SK-N-SH (cell line): Measurements from ENCODE around the gene TDO2. TPM values are rescaled to one million over a fixed set of nuclear protein-coding genes. Genes with fewer than 3 reads are reported as not detected.

ENCODE experiments used
- CTCF ChIA-PET: fragments of 300-600, 350-600 bp; formaldehyde crosslinking; extraction: SDS; loops from one replicate; lab custom pipeline; 2021; lab: Yijun Ruan, JAX
- POLR2A ChIA-PET: fragments of 350-600 bp; sonication (Branson Sonifier 250); formaldehyde crosslinking; extraction: SDS; loops from one replicate; lab custom pipeline; 2020; ENCODE audit warnings: antibody characterized with exemption, inconsistent platforms; lab: Yijun Ruan, JAX
- DNase-seq: peaks from one replicate; pipeline ENCODE4 v3.0.0; 2012
- H2AFZ ChIP-seq: fragments of 200-600 bp; sonication (generic); 2 replicates; pipeline ENCODE4 v1.8.1; 2016; ENCODE audit warnings: antibody characterized with exemption, mild to moderate bottlenecking, low read depth
- H3F3A ChIP-seq: fragments of 200-600 bp; sonication (generic); replicated peaks from 2 replicates; pipeline ENCODE3; 2016; ENCODE audit warnings: antibody characterized with exemption, mild to moderate bottlenecking; ENCODE audit not compliant: insufficient read depth
- H3K27ac ChIP-seq, 2 experiments: fragments of 200-500 bp in 1 of 2; fragments of 200-600 bp in 1 of 2; sonication (Bioruptor generic) in 1 of 2; sonication (generic), shearing (Covaris generic) in 1 of 2; 2 replicates each; pipeline versions ENCODE4 v1.5.1 to v1.6.1; 2014 to 2016; ENCODE audit warnings: low read depth in 2 of 2, inconsistent platforms in 1 of 2, low read length in 1 of 2, mild to moderate bottlenecking in 1 of 2, mixed read lengths in 1 of 2
- H3K27me3 ChIP-seq: fragments of 200-600 bp; sonication (generic), shearing (Covaris generic); 2 replicates; pipeline ENCODE4 v1.6.1; 2016; ENCODE audit warnings: mixed run types; ENCODE audit not compliant: insufficient read depth
- H3K36me3 ChIP-seq, 2 experiments: fragments of 200-500 bp in 1 of 2; fragments of 200-600 bp in 1 of 2; sonication (Bioruptor generic) in 1 of 2; sonication (generic) in 1 of 2; replicated peaks in 1 of 2; 2 replicates each; pipeline versions ENCODE3 to v1.5.1; 2014 to 2016; ENCODE audit warnings: low read length in 1 of 2, mild to moderate bottlenecking in 1 of 2; ENCODE audit not compliant: insufficient read depth in 2 of 2, control insufficient read depth in 1 of 2
- H3K4me1 ChIP-seq, 2 experiments: fragments of 200-500 bp in 1 of 2; fragments of 200-600 bp in 1 of 2; sonication (Bioruptor generic) in 1 of 2; sonication (generic), shearing (Covaris generic) in 1 of 2; 2 replicates each; pipeline versions ENCODE4 v1.5.1 to v1.6.1; 2014 to 2016; ENCODE audit warnings: low read depth in 1 of 2, low read length in 1 of 2, mixed run types in 1 of 2; ENCODE audit not compliant: insufficient read depth in 2 of 2, control insufficient read depth in 1 of 2
- H3K4me2 ChIP-seq: fragments of 200-600 bp; sonication (generic), shearing (Covaris generic); 2 replicates; pipeline ENCODE4 v1.6.1; 2017; ENCODE audit warnings: mixed run types
- H3K4me3 ChIP-seq, 2 experiments: fragments of 200-500 bp in 1 of 2; fragments of 200-600 bp in 1 of 2; sonication (Bioruptor generic) in 1 of 2; sonication (generic), shearing (Covaris generic) in 1 of 2; 2 replicates each; pipeline versions ENCODE4 v1.5.1 to v1.8.1; 2014 to 2016; ENCODE audit warnings: low read depth in 2 of 2, inconsistent platforms in 1 of 2, low read length in 1 of 2, mild to moderate bottlenecking in 1 of 2, mixed read lengths in 1 of 2, moderate library complexity in 1 of 2
- H3K79me2 ChIP-seq: fragments of 200-600 bp; sonication (generic); 2 replicates; pipeline ENCODE4 v1.8.1; 2017; ENCODE audit warnings: mild to moderate bottlenecking; ENCODE audit not compliant: insufficient read depth
- H3K9ac ChIP-seq: fragments of 200-600 bp; sonication (generic); 2 replicates; pipeline ENCODE4 v1.6.1; 2017; ENCODE audit warnings: mixed run types
- H3K9me2 ChIP-seq: fragments of 200-600 bp; sonication (generic); 2 replicates; pipeline ENCODE4 v1.6.1; 2017; ENCODE audit warnings: mixed run types
- H3K9me3 ChIP-seq: fragments of 200-600 bp; sonication (generic); 2 replicates; pipeline ENCODE4 v1.6.1; 2017; ENCODE audit warnings: mixed run types, mild to moderate bottlenecking, moderate library complexity
- H4K20me1 ChIP-seq: fragments of 200-600 bp; sonication (generic); 2 replicates; pipeline ENCODE4 v1.6.1; 2017; ENCODE audit warnings: mild to moderate bottlenecking, mixed run types; ENCODE audit not compliant: insufficient read depth
- CHD2 ChIP-seq: fragments of 150-350 bp; IDR thresholded peaks from 2 replicates; pipeline ENCODE4 v1.6.1; 2018; ENCODE audit warnings: low read length; ENCODE audit not compliant: partially characterized antibody
- ELF1 ChIP-seq: IDR thresholded peaks from 2 replicates; pipeline ENCODE4 v1.4.0; 2012
- EZH2phosphoT487 ChIP-seq: fragments of 200-600 bp; sonication (generic); IDR thresholded peaks from 2 replicates; pipeline ENCODE4 v1.6.1; 2017; ENCODE audit warnings: low read depth, mixed run types, mild to moderate bottlenecking, antibody characterized with exemption, moderate library complexity, borderline replicate concordance
- FOSL2 ChIP-seq: IDR thresholded peaks from 2 replicates; pipeline ENCODE4 v1.4.0; 2012; ENCODE audit warnings: low read depth, mild to moderate bottlenecking, moderate library complexity, borderline replicate concordance
- FOXM1 ChIP-seq: IDR thresholded peaks from 2 replicates; pipeline ENCODE4 v1.4.0; 2012; ENCODE audit warnings: low read depth, mild to moderate bottlenecking
- GABPA ChIP-seq: IDR thresholded peaks from 2 replicates; pipeline ENCODE4 v1.4.0; 2012; ENCODE audit warnings: low read depth, mild to moderate bottlenecking
- MXI1 ChIP-seq: IDR thresholded peaks from 2 replicates; pipeline ENCODE4 v1.6.1; 2012; ENCODE audit warnings: mild to moderate bottlenecking, low read depth, low read length, improper control_type of control experiment
- RAD21 ChIP-seq: IDR thresholded peaks from 2 replicates; pipeline ENCODE4 v1.6.1; 2012; ENCODE audit warnings: mild to moderate bottlenecking, low read length
- RXRA ChIP-seq: IDR thresholded peaks from 2 replicates; pipeline ENCODE4 v1.4.0; 2012; ENCODE audit warnings: low read depth, mild to moderate bottlenecking, borderline replicate concordance
- SIN3A ChIP-seq: IDR thresholded peaks from 2 replicates; pipeline ENCODE4 v1.6.1; 2012; ENCODE audit warnings: low read depth, mild to moderate bottlenecking, low read length, moderate library complexity, borderline replicate concordance
- TAF1 ChIP-seq: IDR thresholded peaks from 2 replicates; pipeline ENCODE4 v1.6.1; 2012; ENCODE audit warnings: low read depth, mild to moderate bottlenecking, low read length, moderate library complexity, borderline replicate concordance
- YY1 ChIP-seq: IDR thresholded peaks from 2 replicates; pipeline ENCODE4 v1.4.0; 2012; ENCODE audit warnings: low read depth, mild to moderate bottlenecking
- WGBS: methylation state at CpG from one replicate; pipeline ENCODE4 v1.1.6; 2017; ENCODE audit warnings: low lambda C conversion rate; 5-methylcytosine and 5-hydroxymethylcytosine counted together
- polyA plus RNA-seq, 3 experiments: library from polyadenylated mRNA; depleted of rRNA; stranded (reverse); fragments of >200 nt; gene quantifications; 2 replicates each; pipeline ENCODE4 v1.2.3, GENCODE V29; 2012
- TF ChIP-seq, protein P1 (sequence below): fragments of 150-350 bp; IDR thresholded peaks from 2 replicates; pipeline ENCODE4 v1.6.1; 2017; ENCODE audit warnings: antibody characterized with exemption, low read length, low read depth, borderline replicate concordance
- TF ChIP-seq, protein P2 (sequence below): IDR thresholded peaks from 2 replicates; pipeline ENCODE4 v1.4.0; 2012; ENCODE audit warnings: low read depth, borderline replicate concordance
- TF ChIP-seq, protein P3 (sequence below): IDR thresholded peaks from 2 replicates; pipeline ENCODE4 v1.4.0; 2012; ENCODE audit warnings: low read depth, borderline replicate concordance

TDO2 gene
- polyA plus RNA-seq (2012; rRNA removed): not detected in 2 replicates
- not detected in 2 replicates for polyA plus RNA-seq (2012; cell fraction: cytosol; rRNA removed)
- not detected in 2 replicates for polyA plus RNA-seq (2012; cell fraction: nucleus; rRNA removed)

DNA sequence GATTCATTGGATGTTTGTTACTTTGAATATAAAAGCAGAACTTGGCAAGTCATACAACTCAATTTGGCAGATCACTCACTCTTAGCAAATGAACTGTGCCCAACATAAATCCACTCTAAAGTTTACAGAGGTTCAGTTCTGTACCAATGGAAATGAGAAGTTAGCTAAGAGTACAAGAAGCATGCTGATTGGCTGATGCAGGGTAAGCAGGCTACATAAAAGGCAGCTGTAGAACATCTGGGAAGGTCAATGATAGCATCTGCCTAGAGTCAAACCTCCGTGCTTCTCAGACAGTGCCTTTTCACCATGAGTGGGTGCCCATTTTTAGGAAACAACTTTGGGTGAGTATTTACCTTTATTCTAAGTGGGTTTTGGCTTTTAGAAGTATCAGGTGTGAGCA, at the start of gene TDO2:
TSS of gene TDO2 (plus strand) at position 244 of the 400 bp plus-strand sequence. CDS start at position 307, 63 bp downstream.
- Histone ChIP-seq H2AFZ (no peak within 1 kb of the TSS), H3K9me2 (no peaks in the 10 kb centered on the region), H3K27me3 (no peaks in the 10 kb centered on the region), H3K4me2 (no peak within 1 kb of the TSS), H3K4me1 (peaks cover 0 to 5% of the 10 kb centered on the region in 2 experiments; a peak in 1 of 4 replicates), H4K20me1 (no peaks in the 10 kb centered on the region), H3K4me3 (no peak within 1 kb of the TSS), H3K79me2 (no peaks in the 10 kb centered on the region), H3K36me3 (no peaks in the 10 kb centered on the region), H3K27ac (no peak within 1 kb of the TSS), H3K9ac (no peak within 1 kb of the TSS), H3F3A (no peaks in the 10 kb centered on the region), H3K9me3 (no peaks in the 10 kb centered on the region)
- DNase-seq: no peak
- TF ChIP-seq, protein P1, sequence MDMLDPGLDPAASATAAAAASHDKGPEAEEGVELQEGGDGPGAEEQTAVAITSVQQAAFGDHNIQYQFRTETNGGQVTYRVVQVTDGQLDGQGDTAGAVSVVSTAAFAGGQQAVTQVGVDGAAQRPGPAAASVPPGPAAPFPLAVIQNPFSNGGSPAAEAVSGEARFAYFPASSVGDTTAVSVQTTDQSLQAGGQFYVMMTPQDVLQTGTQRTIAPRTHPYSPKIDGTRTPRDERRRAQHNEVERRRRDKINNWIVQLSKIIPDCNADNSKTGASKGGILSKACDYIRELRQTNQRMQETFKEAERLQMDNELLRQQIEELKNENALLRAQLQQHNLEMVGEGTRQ: no peak
- TF ChIP-seq TAF1 (no peak), YY1 (no peak), FOXM1 (no peak), RXRA (no peak), CHD2 (no peak), FOSL2 (no peak), GABPA (no peak), MXI1 (no peak), ELF1 (no peak), RAD21 (no peak), SIN3A (no peak), EZH2phosphoT487 (no peak)
- TF ChIP-seq, protein P2, sequence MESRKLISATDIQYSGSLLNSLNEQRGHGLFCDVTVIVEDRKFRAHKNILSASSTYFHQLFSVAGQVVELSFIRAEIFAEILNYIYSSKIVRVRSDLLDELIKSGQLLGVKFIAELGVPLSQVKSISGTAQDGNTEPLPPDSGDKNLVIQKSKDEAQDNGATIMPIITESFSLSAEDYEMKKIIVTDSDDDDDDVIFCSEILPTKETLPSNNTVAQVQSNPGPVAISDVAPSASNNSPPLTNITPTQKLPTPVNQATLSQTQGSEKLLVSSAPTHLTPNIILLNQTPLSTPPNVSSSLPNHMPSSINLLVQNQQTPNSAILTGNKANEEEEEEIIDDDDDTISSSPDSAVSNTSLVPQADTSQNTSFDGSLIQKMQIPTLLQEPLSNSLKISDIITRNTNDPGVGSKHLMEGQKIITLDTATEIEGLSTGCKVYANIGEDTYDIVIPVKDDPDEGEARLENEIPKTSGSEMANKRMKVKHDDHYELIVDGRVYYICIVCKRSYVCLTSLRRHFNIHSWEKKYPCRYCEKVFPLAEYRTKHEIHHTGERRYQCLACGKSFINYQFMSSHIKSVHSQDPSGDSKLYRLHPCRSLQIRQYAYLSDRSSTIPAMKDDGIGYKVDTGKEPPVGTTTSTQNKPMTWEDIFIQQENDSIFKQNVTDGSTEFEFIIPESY: no peak
- POLR2A ChIA-PET: no interaction called here
- CTCF ChIA-PET: interaction anchor here (1.1 to 1.2 kb wide), 2 partner anchors 9 to 49 kb away, joined by 4 to 6 read pairs; partner anchors contain the start of gene CTSO
- WGBS: 15% methylated on average over 1 of the region's 1 CpG

DNA sequence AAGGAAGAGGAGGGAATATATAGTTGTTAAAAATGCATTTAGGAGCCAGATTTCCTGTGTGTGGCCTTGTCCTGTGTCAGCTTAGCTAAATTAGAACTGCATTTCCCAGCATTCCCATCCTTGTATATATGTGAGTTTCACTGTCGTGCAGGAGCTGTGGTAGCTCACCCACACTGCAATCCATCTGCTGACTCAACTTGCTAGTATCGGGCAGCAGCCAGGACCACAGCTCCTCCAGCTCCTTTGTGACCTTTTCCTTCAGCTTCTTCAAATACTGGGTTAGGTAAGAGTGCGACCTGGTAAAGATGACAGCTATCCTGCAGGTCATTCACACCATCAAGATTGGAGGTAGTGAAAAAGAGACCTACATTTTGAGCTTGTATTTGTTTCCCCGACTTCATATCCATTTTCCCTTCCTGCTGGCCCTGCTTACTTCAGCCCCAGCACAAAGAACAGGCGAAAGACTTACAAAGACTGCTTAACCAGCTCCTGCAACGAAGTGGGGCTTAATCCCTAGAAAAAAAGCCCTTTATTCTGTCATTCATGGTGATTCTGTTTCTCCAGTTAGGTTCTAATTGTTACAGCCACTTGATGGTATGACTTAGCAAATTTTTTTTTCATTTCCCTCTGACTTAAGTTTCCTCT, 48.8 kb upstream of the TDO2 start:
- TF ChIP-seq CHD2 (no peak), RXRA (no peak), MXI1 (no peak), TAF1 (no peak)
- TF ChIP-seq, protein P3, sequence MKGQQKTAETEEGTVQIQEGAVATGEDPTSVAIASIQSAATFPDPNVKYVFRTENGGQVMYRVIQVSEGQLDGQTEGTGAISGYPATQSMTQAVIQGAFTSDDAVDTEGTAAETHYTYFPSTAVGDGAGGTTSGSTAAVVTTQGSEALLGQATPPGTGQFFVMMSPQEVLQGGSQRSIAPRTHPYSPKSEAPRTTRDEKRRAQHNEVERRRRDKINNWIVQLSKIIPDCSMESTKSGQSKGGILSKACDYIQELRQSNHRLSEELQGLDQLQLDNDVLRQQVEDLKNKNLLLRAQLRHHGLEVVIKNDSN: no peak
- Histone ChIP-seq H3F3A (no peaks in the 10 kb centered on the region), H4K20me1 (no peaks in the 10 kb centered on the region), H3K36me3 (no peaks in the 10 kb centered on the region), H3K27ac (no peak overlapping the region), H3K4me2 (peak overlapping the region; percentile 4; the same call in 1 of the 2 replicates), H3K9me2 (no peaks in the 10 kb centered on the region), H2AFZ (no peak overlapping the region), H3K9ac (no peak overlapping the region), H3K9me3 (no peaks in the 10 kb centered on the region), H3K4me1 (no peaks in the 10 kb centered on the region), H3K27me3 (no peaks in the 10 kb centered on the region), H3K79me2 (no peaks in the 10 kb centered on the region), H3K4me3 (peak overlapping the region in 1 of 2 experiments; percentile 9; a peak in 1 of 4 replicates)
- ChIA-PET POLR2A (no interaction called here), CTCF (interaction anchor here (1.4 kb wide), 1 partner anchor 99 kb away, joined by 5 read pairs; the partner anchor contains the start of gene CTSO)
- no peak for DNase-seq
- WGBS: 44% methylated on average over 6 of the region's 6 CpGs
